HS-27A (cell line): ENCODE data around the gene RYR2.
"Not testable (repeated sequence)": the region's sequence is repeated elsewhere in the genome, so short reads cannot be mapped to it uniquely, and the experiment has no call there.

Source experiments
- DNase-seq: peaks from one replicate; pipeline ENCODE4 v3.0.0-alpha.2; 2012; ENCODE audit warnings: low read depth, missing footprints

RYR2 gene

DNA sequence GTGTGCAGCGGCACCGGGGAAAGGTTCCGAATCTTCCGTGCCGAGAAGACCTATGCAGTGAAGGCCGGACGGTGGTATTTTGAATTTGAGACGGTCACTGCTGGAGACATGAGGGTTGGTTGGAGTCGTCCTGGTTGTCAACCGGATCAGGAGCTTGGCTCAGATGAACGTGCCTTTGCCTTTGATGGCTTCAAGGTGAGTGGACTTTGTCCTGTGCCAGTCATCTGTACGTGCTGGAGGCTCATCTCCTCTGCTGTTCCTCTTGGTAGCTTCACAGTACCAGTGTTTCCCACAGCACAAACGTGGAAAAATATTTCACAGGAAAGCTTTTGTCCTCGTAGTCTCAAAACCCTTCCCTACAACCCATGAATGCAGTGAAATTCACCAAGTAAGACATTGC lies 524.6 kb downstream of the RYR2 start:
- DNase-seq, result no peak

DNA sequence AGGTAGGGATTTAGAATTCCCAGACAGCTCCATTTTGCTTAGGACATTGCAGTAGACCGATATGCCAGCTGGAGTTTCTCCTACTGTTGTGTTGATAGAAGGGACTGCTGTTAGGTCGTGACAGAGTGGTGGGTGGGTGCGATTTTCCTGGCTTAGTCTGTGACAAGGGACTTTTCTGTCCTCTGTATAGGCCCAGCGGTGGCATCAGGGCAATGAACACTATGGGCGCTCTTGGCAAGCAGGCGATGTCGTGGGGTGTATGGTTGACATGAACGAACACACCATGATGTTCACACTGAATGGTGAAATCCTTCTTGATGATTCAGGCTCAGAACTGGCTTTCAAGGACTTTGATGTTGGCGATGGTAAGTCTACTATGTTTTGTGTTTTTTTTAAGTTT lies 527.0 kb downstream of the RYR2 start:
- no peak for DNase-seq

DNA sequence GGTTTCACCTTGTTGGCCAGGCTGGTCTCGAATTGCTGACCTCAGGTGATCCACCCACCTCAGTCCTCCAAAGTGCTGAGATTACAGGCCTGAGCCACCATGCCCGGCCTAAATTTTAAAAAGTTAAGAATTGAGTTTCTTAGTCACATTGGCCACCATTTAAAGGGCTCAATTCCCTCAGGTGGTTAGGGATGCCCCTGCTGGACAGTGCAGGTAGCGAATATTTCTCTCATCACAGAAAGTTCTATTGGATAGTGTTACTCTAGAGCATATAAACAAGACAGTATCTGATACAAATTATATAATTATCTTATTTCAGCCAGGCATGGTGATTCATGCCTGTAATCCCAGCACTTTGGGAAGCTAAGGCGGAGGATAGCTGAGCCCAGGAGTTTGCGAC lies 528.5 kb downstream of the RYR2 start:
- DNase-seq, result no peak

DNA sequence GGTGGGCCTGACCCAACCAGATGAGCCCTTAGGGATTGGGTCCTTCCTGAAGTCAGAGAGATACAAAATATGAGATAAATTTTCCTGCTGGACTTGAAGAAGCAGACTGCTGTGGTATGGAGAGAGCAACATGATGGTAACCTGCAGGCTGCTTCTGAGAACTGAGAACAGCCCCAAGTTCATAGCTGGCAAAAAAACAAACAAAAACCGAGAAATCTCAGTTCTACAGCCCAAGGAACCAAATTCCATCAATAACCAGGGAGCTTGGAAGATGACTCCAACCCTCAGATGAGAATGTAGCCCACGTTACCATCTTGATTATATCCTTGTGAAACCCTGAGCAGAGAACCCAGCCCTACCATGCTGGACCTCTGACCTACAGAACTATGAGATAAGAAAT lies 532.6 kb downstream of the RYR2 start:
- DNase-seq, result no peak

DNA sequence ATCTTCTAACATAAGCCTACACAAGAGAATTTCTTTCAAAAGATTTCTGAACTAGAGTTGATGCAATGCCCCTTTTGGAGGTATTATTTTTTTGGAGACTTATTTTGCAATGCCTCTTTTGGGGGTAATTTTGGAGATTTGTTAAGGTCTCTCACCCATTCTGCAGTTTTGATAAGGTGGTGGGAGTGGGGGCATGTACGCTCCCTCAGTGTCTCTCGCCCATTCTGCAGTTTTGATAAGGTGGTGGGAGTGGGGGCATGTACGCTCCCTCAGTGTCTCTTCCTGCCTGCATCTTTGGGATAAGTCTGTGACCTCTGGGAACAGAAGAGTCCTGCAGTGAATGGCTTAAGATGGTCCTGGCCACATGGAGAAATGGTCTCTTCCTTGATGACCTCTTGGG lies 536.6 kb downstream of the RYR2 start:
- no peak for DNase-seq

DNA sequence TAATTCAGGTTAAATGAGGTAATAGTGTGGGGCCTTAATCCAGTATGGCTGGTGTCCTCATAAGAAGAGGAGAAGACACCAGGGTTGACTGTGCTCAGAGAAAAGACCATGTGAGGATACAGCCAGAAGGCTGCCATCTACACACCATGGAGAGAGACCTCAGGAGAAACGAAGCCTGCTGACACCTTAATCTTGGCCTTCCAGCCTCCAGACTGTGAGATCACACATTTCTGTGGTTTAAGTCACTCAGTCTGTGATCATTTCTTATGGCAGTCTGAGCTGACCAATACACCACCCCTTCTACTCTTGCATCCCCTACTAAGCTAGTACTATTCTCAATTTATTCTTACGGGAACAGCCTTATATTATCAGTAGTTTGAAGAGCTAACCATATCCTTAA lies 538.7 kb downstream of the RYR2 start:
- no peak for DNase-seq

DNA sequence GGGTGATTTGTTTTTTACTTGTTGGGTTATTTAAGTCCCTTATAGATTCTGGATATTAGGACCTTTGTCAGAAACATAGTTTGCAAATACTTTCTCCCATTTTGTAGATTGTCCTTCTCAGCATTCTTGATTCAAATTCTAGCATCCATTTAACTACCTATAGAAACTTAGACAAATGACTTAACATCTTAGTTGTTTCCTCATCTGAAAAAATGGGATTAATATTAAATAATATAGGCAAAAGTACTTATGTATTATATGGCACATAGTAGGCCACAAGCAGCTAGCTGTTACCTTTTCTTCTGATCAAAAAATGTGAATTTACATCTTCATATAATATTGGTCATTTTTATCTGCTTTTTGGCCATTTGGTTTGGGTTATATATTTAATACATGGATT lies 541.3 kb downstream of the RYR2 start:
- no peak for DNase-seq

DNA sequence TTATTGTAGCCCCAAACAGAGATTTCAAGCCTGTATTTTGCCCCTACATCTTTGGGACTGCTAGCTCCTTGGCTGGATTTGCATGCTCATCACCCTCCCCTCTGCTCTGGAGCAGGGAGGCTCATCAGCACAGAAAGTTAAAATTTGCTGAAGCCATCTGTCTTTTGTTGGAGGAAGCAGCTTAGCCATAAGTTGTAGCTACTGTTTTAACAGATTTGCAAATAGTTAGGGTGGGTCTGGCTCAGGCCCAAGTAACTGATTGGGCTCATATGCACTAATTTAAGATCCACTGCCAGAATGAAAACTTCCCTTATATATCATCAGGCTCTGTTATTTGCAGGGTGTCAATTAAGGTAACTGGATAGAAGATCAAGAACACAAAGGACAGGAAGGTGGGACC lies 541.8 kb downstream of the RYR2 start:
- DNase-seq, result no peak

DNA sequence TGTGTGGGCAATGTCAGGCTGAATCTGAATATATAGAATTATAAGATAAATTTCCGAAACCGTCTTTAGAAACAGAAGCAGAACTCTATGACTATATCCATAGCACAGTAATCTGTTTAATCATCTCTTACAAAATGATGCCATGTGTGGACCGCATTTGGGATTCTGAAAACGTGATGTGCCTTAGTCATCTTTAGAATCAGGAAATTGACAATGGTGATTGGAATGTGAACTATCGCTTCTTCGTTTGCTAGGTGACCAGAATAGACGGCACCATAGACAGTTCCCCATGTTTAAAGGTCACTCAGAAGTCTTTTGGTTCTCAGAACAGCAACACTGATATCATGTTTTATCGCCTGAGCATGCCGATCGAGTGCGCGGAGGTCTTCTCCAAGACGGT lies 548.4 kb downstream of the RYR2 start:
- DNase-seq, result peak; percentile 3

DNA sequence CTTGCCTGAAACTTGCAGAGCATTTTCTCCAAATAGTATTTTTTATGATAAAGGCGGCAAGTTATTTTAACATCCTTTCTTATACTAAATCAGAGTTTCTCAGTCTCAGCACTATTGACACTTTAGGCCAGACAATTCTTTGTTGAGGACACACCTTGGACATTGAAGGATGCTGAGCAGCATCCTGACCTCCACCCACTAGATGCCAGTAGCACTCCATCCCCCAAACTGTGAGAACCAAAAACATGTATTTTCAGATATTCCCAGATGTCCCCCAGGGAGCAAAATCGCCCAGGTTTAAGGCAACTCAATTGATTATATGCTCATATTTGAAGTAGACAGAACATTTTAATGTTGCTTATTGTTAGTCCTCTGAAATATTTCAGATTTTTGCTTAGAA lies 549.4 kb downstream of the RYR2 start:
- no peak for DNase-seq

DNA sequence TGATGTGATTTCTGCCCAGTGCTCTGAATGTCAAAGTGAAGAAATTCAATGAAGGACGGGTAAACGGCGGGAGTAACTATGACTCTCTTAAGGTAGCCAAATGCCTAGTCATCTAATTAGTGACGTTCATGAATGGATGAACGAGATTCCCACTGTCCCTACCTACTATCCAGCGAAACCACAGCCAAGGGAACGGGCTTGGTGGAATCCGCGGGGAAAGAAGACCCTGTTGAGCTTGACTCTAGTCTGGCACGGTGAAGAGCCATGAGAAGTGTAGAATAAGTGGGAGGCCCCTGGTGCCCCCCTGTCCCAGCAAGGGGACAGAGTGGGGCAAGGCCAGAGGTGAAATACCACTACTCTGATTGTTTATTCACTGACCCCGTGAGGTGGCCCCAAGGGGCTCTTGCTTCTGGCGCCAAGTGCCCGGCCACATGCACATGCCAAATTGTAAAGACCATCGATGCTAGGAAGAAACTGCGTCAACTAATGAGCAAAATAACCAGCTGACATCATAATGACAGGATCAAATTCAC lies 561.1 kb downstream of the RYR2 start:
- not testable (repeated sequence) for DNase-seq

DNA sequence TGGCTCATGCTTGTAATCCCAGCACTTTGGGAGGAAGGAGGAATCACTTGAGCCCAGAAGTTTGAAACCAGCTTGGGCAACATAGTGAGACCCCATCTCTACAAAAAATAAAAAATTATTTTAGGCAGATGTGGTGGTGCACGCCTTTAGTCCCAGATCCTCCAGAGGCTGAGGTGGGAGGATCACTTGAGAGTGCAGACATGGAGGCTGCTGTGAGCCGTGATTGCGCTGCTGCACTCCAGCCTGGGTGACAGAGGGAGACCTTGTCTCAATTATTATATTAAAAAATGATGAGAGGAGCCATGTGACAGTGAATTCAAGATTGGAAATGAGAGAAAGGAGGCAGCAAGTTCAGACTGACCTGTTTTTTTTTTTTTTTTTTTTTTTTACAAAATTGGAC lies 566.4 kb downstream of the RYR2 start:
- no peak for DNase-seq

DNA sequence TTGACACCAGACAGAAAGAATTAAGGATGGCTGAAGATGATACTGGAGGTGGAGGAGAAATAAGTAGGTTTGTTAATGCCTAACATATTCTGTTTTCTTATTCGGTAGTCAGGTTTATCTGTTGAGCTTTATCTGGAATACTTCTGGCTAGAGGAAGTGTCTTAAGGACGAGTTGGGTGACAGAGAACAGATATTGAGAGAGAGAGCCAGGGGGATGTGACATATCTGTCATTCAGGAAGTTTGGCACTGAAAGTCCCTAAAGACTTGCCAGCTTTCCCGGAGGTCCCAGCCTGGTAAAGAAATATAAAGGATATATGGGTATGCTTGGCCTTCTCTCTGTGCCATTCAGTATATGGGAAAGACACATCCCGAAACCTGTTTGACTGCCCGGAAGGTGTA lies 568.2 kb downstream of the RYR2 start:
- no peak for DNase-seq

DNA sequence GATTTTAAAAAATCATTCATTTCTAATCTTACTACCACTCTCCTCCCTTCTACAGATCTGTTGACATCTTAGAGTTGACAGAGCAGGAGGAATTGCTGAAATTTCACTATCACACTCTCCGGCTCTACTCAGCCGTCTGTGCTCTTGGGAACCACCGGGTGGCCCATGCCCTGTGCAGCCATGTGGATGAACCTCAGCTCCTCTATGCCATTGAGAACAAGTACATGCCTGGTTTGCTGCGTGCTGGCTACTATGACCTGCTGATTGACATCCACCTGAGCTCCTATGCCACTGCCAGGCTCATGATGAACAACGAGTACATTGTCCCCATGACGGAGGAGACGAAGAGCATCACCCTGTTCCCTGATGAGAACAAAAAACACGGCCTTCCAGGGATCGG lies 572.0 kb downstream of the RYR2 start:
- DNase-seq, result no peak

DNA sequence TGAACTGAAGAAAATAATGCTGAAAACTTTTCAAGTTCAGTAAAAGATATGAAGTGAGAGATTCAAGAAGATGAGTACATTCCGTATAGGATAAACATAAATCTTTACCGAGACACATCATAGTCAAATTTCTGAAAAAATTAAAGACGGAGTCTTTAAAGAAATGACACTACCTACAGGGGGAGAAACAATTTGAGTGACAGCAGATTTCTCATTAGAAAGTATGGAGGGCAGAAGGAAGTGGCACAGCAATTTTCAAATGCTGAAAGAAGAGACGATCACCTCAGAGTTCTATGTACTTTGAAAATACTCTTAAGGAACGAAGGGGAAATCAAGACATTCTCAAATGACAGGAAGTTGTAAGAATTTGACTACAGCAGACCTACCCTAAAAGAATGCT lies 577.6 kb downstream of the RYR2 start:
- no peak for DNase-seq

DNA sequence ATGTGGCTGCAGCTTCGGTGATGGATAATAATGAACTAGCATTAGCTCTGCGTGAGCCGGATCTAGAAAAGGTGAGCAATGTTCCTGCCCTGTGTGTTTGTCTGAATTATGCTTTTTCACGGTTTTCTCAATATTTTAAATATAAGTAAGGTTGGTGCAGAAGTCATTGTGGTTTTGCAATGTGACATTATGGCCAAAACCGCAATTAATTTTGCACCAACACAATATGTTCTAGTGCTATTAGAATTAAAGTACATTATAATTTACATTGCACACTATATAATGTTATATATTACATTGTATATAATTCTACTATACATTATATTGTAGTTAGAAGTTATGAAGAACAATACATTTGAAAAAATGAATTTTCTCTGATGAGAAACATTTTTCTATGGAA lies 592.9 kb downstream of the RYR2 start:
- DNase-seq, result no peak

DNA sequence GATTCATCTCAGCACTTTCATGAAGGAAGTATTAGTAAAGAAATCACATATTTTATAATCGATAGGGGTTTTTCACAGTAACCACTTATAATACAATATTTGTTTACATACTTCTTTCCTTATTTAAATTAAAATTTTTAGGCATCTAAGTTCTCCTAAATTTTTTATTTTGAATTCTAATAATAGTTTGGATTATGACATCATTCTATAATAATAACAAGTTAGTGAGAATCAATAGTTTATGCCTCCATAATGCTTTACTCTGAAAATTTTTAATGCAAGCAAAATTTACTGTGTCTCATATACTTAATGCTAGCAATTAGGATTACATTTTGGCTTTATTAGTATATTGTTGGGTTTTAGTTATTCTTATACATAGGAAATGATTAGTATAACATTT lies 596.6 kb downstream of the RYR2 start:
- DNase-seq, result no peak

DNA sequence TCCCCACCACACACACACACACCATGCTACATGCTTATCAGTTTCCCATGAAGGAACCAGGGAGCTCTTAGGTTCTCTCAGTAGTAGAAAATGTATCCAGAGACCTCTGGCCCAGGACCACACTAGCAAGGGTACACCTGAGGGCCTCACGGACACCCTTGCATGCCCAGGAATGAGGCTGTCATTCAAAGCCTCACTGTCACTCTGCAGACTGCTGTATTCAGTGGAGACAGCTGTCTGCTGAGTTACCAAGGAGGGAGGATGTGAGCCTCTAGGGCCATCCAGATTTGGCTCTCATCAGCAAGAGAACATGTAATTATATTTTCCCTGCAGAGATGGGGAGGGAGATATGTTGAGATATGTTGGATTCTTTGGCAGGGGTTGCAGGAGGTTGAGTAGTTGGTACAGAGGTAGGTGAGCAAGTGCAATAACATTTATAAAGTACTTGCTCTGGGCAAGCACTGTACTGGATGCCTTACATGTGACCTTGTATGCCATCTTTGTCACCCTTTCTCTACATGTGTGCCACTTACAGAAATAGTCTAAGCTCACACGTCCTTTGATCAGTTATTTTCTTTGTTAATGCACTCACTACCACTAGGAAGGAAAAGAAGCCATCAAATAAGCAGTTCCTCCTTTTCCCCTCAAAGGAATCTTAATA lies 598.2 kb downstream of the RYR2 start:
- no peak for DNase-seq

DNA sequence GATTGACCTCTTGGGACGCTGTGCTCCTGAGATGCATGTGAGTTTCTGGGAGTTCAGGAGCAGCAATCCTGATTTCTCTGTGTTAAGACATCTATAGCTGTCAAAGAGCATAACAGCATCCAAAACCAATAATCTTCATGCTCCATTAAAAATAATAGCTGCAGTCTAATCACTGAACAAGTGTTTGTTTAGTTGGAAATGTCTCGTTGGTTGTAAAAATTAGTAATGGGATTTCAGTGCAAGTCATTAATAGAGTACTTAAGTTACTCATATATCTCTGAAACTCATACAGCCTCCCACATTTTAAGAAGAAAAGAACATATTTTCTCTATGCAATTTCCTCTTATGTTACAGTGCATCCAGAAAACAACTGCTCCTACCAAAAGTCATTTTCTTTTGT lies 599.0 kb downstream of the RYR2 start:
- DNase-seq, result no peak

DNA sequence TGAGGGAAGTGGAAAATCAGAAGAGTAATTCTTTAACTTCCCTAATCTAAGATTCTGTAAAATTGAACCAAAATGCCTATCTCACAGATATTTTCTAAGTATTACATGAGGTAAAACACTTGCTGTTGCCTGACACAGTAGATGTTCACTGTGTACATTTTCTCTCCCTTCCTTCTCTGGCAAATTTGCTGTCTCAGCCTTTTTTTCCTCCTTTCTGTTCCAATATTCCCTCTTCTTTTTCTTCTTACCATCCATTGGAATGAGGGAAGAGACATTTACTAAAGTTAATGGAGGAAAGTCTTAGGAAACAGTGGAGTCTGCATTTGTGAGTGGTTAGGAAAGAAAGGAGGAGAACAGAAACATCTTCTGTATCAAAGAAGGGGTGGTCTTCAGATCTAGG lies 608.8 kb downstream of the RYR2 start:
- no peak for DNase-seq

DNA sequence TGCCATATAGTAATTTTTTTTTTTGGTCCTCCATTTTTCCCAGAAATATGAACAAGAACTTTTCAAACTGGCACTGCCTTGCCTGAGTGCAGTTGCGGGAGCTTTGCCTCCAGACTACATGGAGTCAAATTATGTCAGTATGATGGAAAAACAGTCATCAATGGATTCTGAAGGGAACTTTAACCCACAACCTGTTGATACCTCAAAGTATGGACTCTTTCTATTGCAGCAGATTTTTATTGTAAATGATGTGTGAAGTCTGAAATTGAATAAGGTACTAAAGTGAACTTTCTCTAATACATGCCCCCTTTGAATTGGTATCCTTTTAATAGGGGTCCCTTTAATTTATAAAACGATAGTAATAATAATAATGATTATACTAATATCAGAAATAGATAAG lies 613.8 kb downstream of the RYR2 start:
- no peak for DNase-seq

DNA sequence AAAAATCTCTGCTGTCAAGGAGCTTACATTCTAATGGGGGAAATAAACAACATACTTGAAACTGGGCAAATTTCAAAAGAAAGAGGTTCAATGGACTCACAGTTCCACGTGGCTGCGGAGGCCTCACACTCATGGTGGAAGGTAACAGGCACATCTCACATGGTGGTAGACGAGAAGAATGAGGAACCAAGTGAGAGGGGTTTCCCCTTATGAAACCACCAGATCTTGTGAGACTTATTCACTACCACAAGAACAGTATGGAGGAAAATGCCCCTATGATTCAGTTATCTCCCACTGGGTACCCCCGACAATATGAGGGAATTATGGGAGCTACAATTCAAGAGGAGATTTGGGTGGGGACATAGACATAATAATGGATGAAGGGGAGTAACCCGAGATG lies 622.4 kb downstream of the RYR2 start:
- no peak for DNase-seq

DNA sequence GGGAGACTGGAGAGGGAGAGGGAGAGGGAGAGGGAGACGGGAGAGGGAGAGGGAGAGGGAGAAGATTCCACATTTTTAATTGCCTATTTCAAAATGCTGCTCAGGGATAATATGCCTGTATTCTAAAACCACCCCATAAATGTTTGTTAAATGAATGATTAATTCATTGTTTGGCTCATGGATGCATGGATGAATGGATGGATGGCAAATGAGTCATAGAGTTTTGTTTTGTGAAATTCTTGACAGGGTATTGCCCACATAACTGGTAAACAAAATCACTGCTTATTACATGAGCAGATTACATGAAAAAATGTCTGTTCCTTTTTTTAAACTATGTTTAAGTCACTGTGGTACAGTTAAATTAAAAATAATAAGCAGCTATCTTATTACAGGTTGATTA lies 628.3 kb downstream of the RYR2 start:
- DNase-seq, result no peak

DNA sequence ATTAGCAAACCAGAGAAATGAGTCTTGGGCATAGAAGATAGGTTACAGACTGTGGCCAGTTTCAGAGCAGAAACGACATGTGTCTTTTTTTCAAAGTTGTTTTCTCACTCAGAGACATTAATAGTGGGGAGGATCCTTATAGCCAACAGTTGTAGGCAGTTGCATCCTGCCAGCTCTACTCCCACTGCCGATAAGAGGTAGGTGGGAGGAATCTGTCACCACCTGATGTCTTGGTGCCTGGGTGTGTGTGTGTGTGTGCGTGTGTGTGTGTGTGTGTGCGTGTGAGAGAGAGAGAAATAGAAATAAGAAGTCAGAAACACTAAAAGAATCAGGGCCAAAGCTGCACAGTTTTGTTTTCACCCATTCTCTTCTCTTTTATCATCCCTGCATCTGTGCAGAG lies 629.3 kb downstream of the RYR2 start:
- no peak for DNase-seq

DNA sequence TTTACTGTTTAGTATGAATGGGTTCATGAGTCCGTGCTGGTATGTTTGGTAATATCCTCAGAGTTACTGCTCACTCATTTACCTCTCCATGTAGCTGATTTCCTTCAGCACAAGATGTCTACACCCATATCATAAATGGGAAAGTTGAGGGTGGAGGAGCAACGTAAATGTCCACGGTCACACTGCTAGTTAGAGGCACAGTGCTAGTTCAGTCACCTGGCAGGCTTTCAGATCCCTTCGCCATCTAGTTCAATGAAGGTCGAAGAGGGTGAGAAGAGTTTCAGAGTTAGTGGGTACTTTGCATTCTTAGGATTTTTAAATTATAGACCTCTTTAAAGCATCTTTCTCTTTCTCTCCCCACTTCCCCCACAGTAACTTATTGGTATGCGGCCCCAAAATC lies 630.0 kb downstream of the RYR2 start:
- DNase-seq, result no peak
